Activated naive CD8-positive, alpha-beta T cell treated with anti-CD3 and anti-CD28 coated beads, Interleukin-2, amount 10 ng/mL, durations not matched to agents 7 days and 5 days (primary cell): ENCODE data around the gene ALDH1A2. TPM values are rescaled to one million over a fixed set of nuclear protein-coding genes. Genes with fewer than 3 reads are reported as not detected.

Experiments used
- ATAC-seq: fragments of 150-1000 bp; cut with Tn5 transposase; one replicate; pipeline ENCODE4 v1.10.0; 2021; ENCODE audit warnings: low read depth, moderate library complexity
- POLR2A ChIA-PET: fragments of 350-600 bp; sonication (Branson Sonifier 250); formaldehyde crosslinking; loops from one replicate; lab custom pipeline; 2021; ENCODE audit warnings: antibody characterized with exemption; lab: Charles Lee
- DNase-seq: peaks from one replicate; pipeline ENCODE4 v3.0.0; 2021
- H3K27ac Mint-ChIP-seq: one replicate; pipeline ENCODE4 v1.8.0; 2022; ENCODE audit warnings: mild to moderate bottlenecking, mixed read lengths
- H3K27me3 Mint-ChIP-seq: one replicate; pipeline ENCODE4 v1.8.0; 2022; ENCODE audit warnings: mild to moderate bottlenecking, moderate library complexity, mixed read lengths
- H3K36me3 Mint-ChIP-seq: one replicate; pipeline ENCODE4 v1.8.0; 2021; ENCODE audit warnings: mild to moderate bottlenecking, mixed read lengths
- H3K4me1 Mint-ChIP-seq: one replicate; pipeline ENCODE4 v1.8.0; 2021; ENCODE audit warnings: mixed read lengths
- H3K4me3 Mint-ChIP-seq: one replicate; pipeline ENCODE4 v1.8.0; 2022; ENCODE audit warnings: mild to moderate bottlenecking, moderate library complexity, mixed read lengths
- H3K9me3 Mint-ChIP-seq: one replicate; pipeline ENCODE4 v1.8.0; 2021; ENCODE audit warnings: mixed read lengths
- total RNA-seq, 2 experiments: library from RNA; stranded (reverse); gene quantifications; one replicate each; pipeline ENCODE4 v1.2.3, GENCODE V29; 2021

Gene ALDH1A2
- total RNA-seq, 2 experiments from 2014 or later, result 0.62 to 0.86 TPM

DNA sequence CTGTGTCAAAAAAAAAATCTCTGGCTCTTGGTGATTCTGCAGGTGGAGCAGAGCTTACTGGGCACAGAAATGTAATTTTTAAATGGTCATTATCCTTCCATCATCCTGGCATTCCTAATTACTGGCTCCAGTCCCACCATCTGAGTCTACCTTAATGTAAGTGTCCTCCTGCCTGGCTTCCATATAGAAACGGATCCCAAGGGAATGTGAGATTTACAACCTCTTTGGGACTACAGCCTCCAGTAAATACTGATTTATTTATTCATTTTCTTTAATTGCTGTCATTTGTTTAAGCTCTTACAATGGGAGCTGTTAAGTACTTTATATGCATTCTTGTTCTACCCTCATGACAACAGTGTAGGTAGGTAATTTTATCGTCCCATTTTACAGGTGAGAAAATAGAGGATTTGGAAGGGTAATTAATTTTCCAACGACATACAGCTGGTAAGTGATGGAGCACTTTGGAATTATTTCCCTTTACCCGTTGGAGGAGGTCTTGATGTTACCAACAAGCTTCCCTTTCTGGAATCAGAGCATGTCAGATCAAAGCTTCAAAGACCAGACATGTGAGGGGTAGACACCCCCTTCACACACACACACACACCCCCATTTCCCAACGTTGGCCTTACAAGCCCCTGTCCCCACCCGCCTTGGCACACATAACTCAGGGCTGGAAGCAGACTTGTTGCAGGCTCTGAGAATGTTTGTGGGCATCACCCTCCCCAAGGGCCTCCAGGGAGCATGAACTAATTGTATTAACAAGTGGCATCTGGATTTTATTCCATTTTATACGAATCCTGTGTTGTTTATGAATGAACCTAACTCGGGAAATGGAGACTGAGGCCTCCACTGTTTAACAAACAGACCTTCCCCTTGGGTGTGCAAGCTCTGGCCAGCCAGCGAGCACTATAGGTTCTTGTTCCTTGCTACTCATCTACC lies 116.9 kb downstream of the ALDH1A2 start:
- H3K4me3 Mint-ChIP-seq, result no peak overlapping the region
- H3K4me1 Mint-ChIP-seq, result no peaks in the 10 kb centered on the region
- H3K27me3 Mint-ChIP-seq, result peaks cover 13% of the 10 kb centered on the region
- ATAC-seq (no peak), DNase-seq (no peak)
- H3K36me3 Mint-ChIP-seq, result no peaks in the 10 kb centered on the region
- H3K27ac Mint-ChIP-seq, result no peak overlapping the region
- H3K9me3 Mint-ChIP-seq, result no peaks in the 10 kb centered on the region
- POLR2A ChIA-PET, result no interaction called here

GRCh38 chr15:57947781-57948180 lies 117.7 kb downstream of the ALDH1A2 start:
- POLR2A ChIA-PET, result no interaction called here
- Mint-ChIP-seq H3K4me1 (no peaks in the 10 kb centered on the region), H3K27me3 (peaks cover 15% of the 10 kb centered on the region), H3K4me3 (no peak overlapping the region), H3K9me3 (no peaks in the 10 kb centered on the region), H3K36me3 (no peaks in the 10 kb centered on the region), H3K27ac (no peak overlapping the region)
- DNase-seq, result no peak
- ATAC-seq, result no peak

DNA sequence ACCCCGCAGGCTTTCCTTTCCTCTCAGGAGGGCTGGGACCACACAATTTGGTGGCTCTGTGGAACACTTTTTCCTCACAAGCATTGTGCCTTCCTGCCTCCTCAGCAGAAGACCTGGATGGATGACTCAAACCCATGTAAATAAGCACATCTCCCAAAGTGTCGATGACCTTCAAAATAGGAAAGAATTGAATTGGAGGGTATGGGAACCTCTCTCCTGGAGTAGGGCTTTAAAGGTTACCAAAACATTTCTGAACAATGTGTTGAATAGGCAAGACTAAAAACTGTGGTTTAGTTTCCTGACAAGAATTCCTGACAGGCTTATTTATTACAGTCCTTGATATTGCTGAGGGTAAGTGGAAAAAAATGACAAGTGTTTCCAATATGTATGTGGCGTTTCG lies 118.2 kb downstream of the ALDH1A2 start:
- DNase-seq, result no peak
- no peak overlapping the region for H3K4me3 Mint-ChIP-seq
- POLR2A ChIA-PET, result no interaction called here
- H3K9me3 Mint-ChIP-seq, result no peaks in the 10 kb centered on the region
- H3K27ac Mint-ChIP-seq, result no peak overlapping the region
- peaks cover 18% of the 10 kb centered on the region for H3K27me3 Mint-ChIP-seq
- no peak for ATAC-seq
- H3K36me3 Mint-ChIP-seq, result no peaks in the 10 kb centered on the region
- H3K4me1 Mint-ChIP-seq, result no peaks in the 10 kb centered on the region

GRCh38 chr15:57946491-57947048 lies 118.9 kb downstream of the ALDH1A2 start:
- H3K9me3 Mint-ChIP-seq, result no peaks in the 10 kb centered on the region
- ATAC-seq (no peak), DNase-seq (no peak)
- no peaks in the 10 kb centered on the region for H3K4me1 Mint-ChIP-seq
- peaks cover 25% of the 10 kb centered on the region for H3K27me3 Mint-ChIP-seq
- POLR2A ChIA-PET, result no interaction called here
- no peak overlapping the region for H3K4me3 Mint-ChIP-seq
- H3K36me3 Mint-ChIP-seq, result no peaks in the 10 kb centered on the region
- no peak overlapping the region for H3K27ac Mint-ChIP-seq

DNA sequence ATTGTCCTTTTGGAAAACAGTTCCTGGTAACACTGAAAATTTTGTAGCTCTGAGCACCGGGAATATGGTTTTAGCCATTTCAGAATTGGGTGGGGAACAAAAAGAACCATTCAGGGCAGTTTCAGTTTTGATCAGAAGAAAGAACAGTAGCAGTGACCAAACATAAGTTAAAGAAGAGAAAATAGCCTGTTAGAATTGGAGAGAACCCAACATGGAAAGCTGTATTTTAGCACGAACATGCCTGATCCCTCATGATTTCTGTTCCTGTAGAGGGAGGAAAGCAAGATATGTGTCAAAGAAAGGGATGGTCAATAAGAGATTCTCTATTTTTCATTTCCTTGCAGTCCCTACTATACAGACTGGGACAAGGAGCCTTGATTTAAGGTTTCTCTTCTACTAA lies 119.9 kb downstream of the ALDH1A2 start:
- no peak for DNase-seq
- Mint-ChIP-seq H3K4me3 (no peak overlapping the region), H3K27me3 (peaks cover 25% of the 10 kb centered on the region), H3K27ac (no peak overlapping the region), H3K36me3 (no peaks in the 10 kb centered on the region), H3K4me1 (no peaks in the 10 kb centered on the region), H3K9me3 (no peaks in the 10 kb centered on the region)
- no peak for ATAC-seq
- POLR2A ChIA-PET, result no interaction called here

GRCh38 chr15:57943754-57944420 lies 121.6 kb downstream of the ALDH1A2 start:
- H3K27ac Mint-ChIP-seq, result no peak overlapping the region
- POLR2A ChIA-PET, result no interaction called here
- no peak for DNase-seq
- peaks cover 24% of the 10 kb centered on the region for H3K27me3 Mint-ChIP-seq
- H3K9me3 Mint-ChIP-seq, result no peaks in the 10 kb centered on the region
- no peaks in the 10 kb centered on the region for H3K4me1 Mint-ChIP-seq
- ATAC-seq, result no peak
- no peaks in the 10 kb centered on the region for H3K36me3 Mint-ChIP-seq
- no peak overlapping the region for H3K4me3 Mint-ChIP-seq

GRCh38 chr15:57943171-57943570 lies 122.3 kb downstream of the ALDH1A2 start:
- H3K27me3 Mint-ChIP-seq, result peaks cover 30% of the 10 kb centered on the region
- POLR2A ChIA-PET, result no interaction called here
- no peaks in the 10 kb centered on the region for H3K36me3 Mint-ChIP-seq
- no peaks in the 10 kb centered on the region for H3K9me3 Mint-ChIP-seq
- no peak overlapping the region for H3K4me3 Mint-ChIP-seq
- no peak for ATAC-seq
- no peak overlapping the region for H3K27ac Mint-ChIP-seq
- H3K4me1 Mint-ChIP-seq, result no peaks in the 10 kb centered on the region
- no peak for DNase-seq

DNA sequence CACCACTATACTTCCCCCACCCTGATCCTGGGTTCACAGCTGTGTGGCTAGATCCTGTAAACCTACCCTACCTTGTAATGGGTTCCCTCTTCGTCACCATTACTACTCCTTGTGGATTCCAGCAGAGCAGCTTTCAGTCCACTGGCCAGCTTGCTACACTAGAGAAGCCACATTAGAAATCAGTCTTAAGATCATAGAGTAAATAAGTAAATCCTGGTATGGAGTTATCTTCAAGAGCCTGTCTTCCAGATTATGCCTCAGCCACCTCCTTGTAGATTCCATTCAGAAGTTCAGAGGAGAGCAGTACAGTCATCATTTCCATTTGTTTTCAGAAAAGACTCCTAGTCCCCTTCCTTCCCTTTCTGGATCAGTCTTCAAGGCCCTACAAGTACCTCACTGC lies 123.7 kb downstream of the ALDH1A2 start:
- H3K9me3 Mint-ChIP-seq, result no peaks in the 10 kb centered on the region
- no peaks in the 10 kb centered on the region for H3K36me3 Mint-ChIP-seq
- no peak overlapping the region for H3K27ac Mint-ChIP-seq
- ATAC-seq, result no peak
- H3K4me3 Mint-ChIP-seq, result no peak overlapping the region
- no peak for DNase-seq
- POLR2A ChIA-PET, result no interaction called here
- H3K27me3 Mint-ChIP-seq, result peaks cover 35% of the 10 kb centered on the region
- no peaks in the 10 kb centered on the region for H3K4me1 Mint-ChIP-seq

DNA sequence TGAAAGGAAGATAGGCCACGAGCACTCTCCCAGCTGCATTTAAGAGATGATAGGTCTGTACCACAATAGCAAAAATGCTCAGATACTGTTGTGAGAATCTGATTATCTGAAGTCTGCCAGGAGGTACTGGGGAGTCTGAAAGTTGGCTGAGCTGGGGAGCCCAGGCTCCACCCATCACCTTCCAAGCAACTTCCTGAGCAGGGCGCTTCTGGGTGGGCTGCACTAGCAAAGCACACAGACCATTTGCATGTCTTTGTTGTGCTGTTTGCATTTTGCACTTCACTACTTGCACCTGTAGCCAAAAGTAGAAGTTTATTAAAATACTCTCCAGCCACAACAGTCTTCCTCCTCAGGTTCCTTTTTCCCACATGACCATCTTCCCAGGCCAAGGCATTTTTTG lies 133.2 kb downstream of the ALDH1A2 start:
- H3K9me3 Mint-ChIP-seq, result no peaks in the 10 kb centered on the region
- no peaks in the 10 kb centered on the region for H3K4me1 Mint-ChIP-seq
- no peak overlapping the region for H3K4me3 Mint-ChIP-seq
- DNase-seq (no peak), ATAC-seq (no peak)
- POLR2A ChIA-PET, result no interaction called here
- H3K36me3 Mint-ChIP-seq, result no peaks in the 10 kb centered on the region
- H3K27ac Mint-ChIP-seq, result no peak overlapping the region
- peaks cover 42% of the 10 kb centered on the region for H3K27me3 Mint-ChIP-seq

GRCh38 chr15:57931570-57931969 lies 133.9 kb downstream of the ALDH1A2 start:
- H3K4me1 Mint-ChIP-seq, result no peaks in the 10 kb centered on the region
- DNase-seq, result no peak
- no peak for ATAC-seq
- no peak overlapping the region for H3K27ac Mint-ChIP-seq
- no peak overlapping the region for H3K4me3 Mint-ChIP-seq
- H3K9me3 Mint-ChIP-seq, result no peaks in the 10 kb centered on the region
- peaks cover 37% of the 10 kb centered on the region for H3K27me3 Mint-ChIP-seq
- POLR2A ChIA-PET, result no interaction called here
- H3K36me3 Mint-ChIP-seq, result no peaks in the 10 kb centered on the region

- peaks cover 30% of the 10 kb centered on the region for H3K27me3 Mint-ChIP-seq
- DNase-seq (no peak), ATAC-seq (no peak)
- H3K4me1 Mint-ChIP-seq, result no peaks in the 10 kb centered on the region
- no peaks in the 10 kb centered on the region for H3K36me3 Mint-ChIP-seq
- no peak overlapping the region for H3K4me3 Mint-ChIP-seq
- no peaks in the 10 kb centered on the region for H3K9me3 Mint-ChIP-seq
- no peak overlapping the region for H3K27ac Mint-ChIP-seq
- POLR2A ChIA-PET, result no interaction called here
Measured at GRCh38 chr15:57927091-57927631, 138.3 kb downstream of the ALDH1A2 start.

GRCh38 chr15:57925650-57926049 lies 139.9 kb downstream of the ALDH1A2 start:
- Mint-ChIP-seq H3K27ac (no peak overlapping the region), H3K4me3 (no peak overlapping the region), H3K4me1 (no peaks in the 10 kb centered on the region), H3K36me3 (no peaks in the 10 kb centered on the region), H3K27me3 (peaks cover 25% of the 10 kb centered on the region), H3K9me3 (no peaks in the 10 kb centered on the region)
- ATAC-seq (no peak), DNase-seq (no peak)
- POLR2A ChIA-PET, result no interaction called here

DNA sequence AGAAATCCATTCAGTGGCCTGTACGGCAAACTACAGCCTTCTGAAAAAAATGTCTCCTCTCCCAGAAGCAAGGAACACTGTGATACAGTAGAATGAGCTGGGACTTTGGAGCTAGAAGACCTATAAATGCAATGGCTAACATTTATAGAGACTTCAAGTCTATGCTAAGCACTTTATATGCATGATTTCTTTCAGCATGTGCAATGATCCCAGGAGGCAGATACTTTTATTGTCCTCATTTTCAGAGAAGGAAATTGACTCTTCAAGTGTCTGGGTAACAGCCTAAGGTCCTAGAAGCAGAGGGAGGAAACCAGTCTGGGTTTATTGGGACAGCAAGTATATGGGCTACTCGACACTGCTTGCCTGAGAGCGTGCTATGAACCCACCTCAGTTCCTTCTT lies 140.9 kb downstream of the ALDH1A2 start:
- Mint-ChIP-seq H3K4me3 (no peak overlapping the region), H3K9me3 (no peaks in the 10 kb centered on the region), H3K36me3 (no peaks in the 10 kb centered on the region), H3K27me3 (peaks cover 27% of the 10 kb centered on the region), H3K4me1 (no peaks in the 10 kb centered on the region), H3K27ac (no peak overlapping the region)
- no peak for ATAC-seq
- POLR2A ChIA-PET, result no interaction called here
- no peak for DNase-seq
